Endodermal cell (in vitro differentiated cells): ENCODE measurements around the gene TMUB1. TPM values are rescaled to one million over a fixed set of nuclear protein-coding genes. Genes with fewer than 3 reads are reported as not detected.
A peak's percentile ranks its signal among the peaks of the same experiment; 100 is the strongest.

Experiments used
- DNase-seq: peaks from one replicate; pipeline ENCODE4 v3.0.0-alpha.2; 2017
- H3K27ac ChIP-seq: 2 replicates; pipeline ENCODE4 v1.5.1; 2013; ENCODE audit warnings: mild to moderate bottlenecking, low read depth, low read length, moderate library complexity
- H3K27me3 ChIP-seq: 2 replicates; pipeline ENCODE4 v1.6.1; 2013; ENCODE audit warnings: mild to moderate bottlenecking, low read length, moderate library complexity; ENCODE audit not compliant: insufficient read depth, control insufficient read depth, poor library complexity, severe bottlenecking
- H3K36me3 ChIP-seq: 2 replicates; pipeline ENCODE4 v1.7.0; 2013; ENCODE audit warnings: mild to moderate bottlenecking, low read length, moderate library complexity; ENCODE audit not compliant: control insufficient read depth, insufficient read depth
- H3K4me1 ChIP-seq: one replicate; pipeline ENCODE4 v1.7.0; 2013; ENCODE audit warnings: low read length; ENCODE audit not compliant: control insufficient read depth, insufficient read depth
- H3K4me3 ChIP-seq: 2 replicates; pipeline ENCODE4 v1.5.1; 2013; ENCODE audit warnings: mild to moderate bottlenecking, low read length, moderate library complexity
- H3K9ac ChIP-seq: 2 replicates; pipeline ENCODE4 v1.6.1; 2013; ENCODE audit warnings: mild to moderate bottlenecking, low read length, moderate library complexity; ENCODE audit not compliant: poor library complexity, severe bottlenecking; ENCODE audit errors: extremely low read depth
- H3K9me3 ChIP-seq: 2 replicates; pipeline ENCODE4 v1.6.1; 2013; ENCODE audit warnings: mild to moderate bottlenecking, low read length, moderate library complexity; ENCODE audit not compliant: control insufficient read depth
- H3K27ac Mint-ChIP-seq: 2 replicates; pipeline ENCODE4 v1.8.0; 2020; ENCODE audit warnings: mixed read lengths
- H3K27me3 Mint-ChIP-seq: 2 replicates; pipeline ENCODE4 v1.8.0; 2021; ENCODE audit warnings: mild to moderate bottlenecking, mixed read lengths; ENCODE audit not compliant: insufficient read depth
- H3K36me3 Mint-ChIP-seq: 2 replicates; pipeline ENCODE4 v1.8.0; 2020; ENCODE audit warnings: low read depth, mixed read lengths
- H3K4me1 Mint-ChIP-seq: 2 replicates; pipeline ENCODE4 v1.8.0; 2020; ENCODE audit warnings: mixed read lengths
- H3K4me3 Mint-ChIP-seq: 2 replicates; pipeline ENCODE4 v1.8.0; 2020; ENCODE audit warnings: mild to moderate bottlenecking, moderate library complexity, mixed read lengths
- H3K9me3 Mint-ChIP-seq: 2 replicates; pipeline ENCODE4 v1.8.0; 2020; ENCODE audit warnings: mild to moderate bottlenecking, mixed read lengths
- CTCF ChIP-seq: fragments of 200-600 bp; sonication (generic); conservative IDR thresholded peaks from 2 replicates; pipeline ENCODE4 v1.5.0; 2021; ENCODE audit warnings: antibody characterized with exemption, mild to moderate bottlenecking
- WGBS, 2 experiments: methylation state at CpG; one replicate each; pipeline versions ENCODE4 v1.1.5 to v1.1.7; 2013; ENCODE audit warnings: missing lambda C conversion rate in 2 of 2, mixed read lengths in 1 of 2; ENCODE audit not compliant: insufficient coverage in 1 of 2, insufficient read length in 1 of 2; 5-methylcytosine and 5-hydroxymethylcytosine counted together
- total RNA-seq, 2 donors: library from RNA; stranded (reverse); fragmentation: NEBNext Ultra II Directional in 1 of 2; extraction: Animal tissue kit (Norgen Biotek cat#: 25700) in 1 of 2; gene quantifications; 2 replicates in 1 of 2; 3 replicates in 1 of 2; pipeline ENCODE4 v1.2.1, GENCODE V29; 2021

The TMUB1 gene
- total RNA-seq, 2 donors from 2014 or later: 48.1 to 52.6 TPM

- H3K9me3 Mint-ChIP-seq: no peaks in the 10 kb centered on the region
- H3K9ac ChIP-seq: no peak overlapping the region
- 32 to 41% methylated on average over 15 to 33 of the region's 33 CpGs for WGBS, 2 experiments
Measured at GRCh38 chr7:151061213-151062110, 21.8 kb downstream of the TMUB1 start.

DNA sequence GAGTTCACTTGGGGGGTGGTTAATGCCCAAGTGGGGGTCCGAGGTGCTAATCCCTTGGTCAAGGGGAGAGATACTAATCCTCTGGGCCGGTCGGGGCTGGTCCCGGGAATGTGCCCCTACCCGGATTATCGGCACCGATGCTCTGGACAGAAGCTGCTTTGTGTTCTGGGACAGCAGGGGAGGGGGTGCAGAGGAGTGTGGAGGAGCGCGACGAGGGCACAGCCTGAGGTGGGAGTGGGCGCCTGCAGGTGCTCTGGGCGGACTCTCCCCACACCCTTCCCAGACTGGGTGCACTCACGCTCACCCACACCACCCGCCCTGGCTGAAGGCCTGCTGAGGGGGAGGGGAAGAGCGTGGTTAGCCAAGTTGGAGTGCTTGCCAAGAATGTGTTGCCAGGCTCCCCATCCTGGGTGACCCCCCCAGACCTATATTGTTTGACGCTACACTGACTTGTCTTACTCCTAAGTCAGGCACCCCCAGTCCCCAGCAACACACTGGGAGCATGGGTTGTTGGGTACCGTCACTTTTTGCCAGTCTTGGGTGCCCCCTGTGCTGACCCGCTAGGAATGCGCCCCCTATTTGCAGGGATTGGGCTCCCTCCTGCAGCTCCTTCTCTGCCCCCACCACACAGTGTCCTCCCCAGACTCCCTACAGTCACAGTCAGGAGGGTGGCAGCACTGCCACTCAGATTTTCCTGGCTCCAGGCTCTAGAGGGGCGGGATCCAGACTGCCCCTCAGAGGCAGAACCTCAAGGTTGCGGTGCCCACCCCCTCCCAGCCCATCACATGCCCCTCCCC lies 22.7 kb downstream of the TMUB1 start:
- Histone ChIP-seq H3K27ac (no peak overlapping the region), H3K9me3 (no peaks in the 10 kb centered on the region), H3K36me3 (peaks cover 13% of the 10 kb centered on the region), H3K4me1 (peaks cover 18% of the 10 kb centered on the region), H3K27me3 (peaks cover 9% of the 10 kb centered on the region), H3K9ac (peak overlapping the region; percentile 67), H3K4me3 (peak overlapping the region; percentile 94)
- WGBS, 2 experiments: 11 to 13% methylated on average over 8 to 19 of the region's 21 CpGs
- DNase-seq: peak; percentile 60
- Mint-ChIP-seq H3K36me3 (peaks cover 13% of the 10 kb centered on the region), H3K9me3 (no peaks in the 10 kb centered on the region), H3K27me3 (peaks cover 14% of the 10 kb centered on the region), H3K4me3 (peak overlapping the region; percentile 84), H3K27ac (peak overlapping the region; percentile 79), H3K4me1 (peaks cover 40% of the 10 kb centered on the region)
- no peak for TF ChIP-seq CTCF

More at GRCh38 chr7:151061213-151062110, 21.8 kb downstream of the TMUB1 start:
- Histone ChIP-seq H3K27me3 (peaks cover under 1% of the 10 kb centered on the region), H3K36me3 (peaks cover 20% of the 10 kb centered on the region), H3K9me3 (no peaks in the 10 kb centered on the region), H3K4me1 (peaks cover 18% of the 10 kb centered on the region), H3K4me3 (peak overlapping the region; percentile 94), H3K27ac (no peak overlapping the region)
- DNase-seq: peak; percentile 73
- Mint-ChIP-seq H3K4me3 (peak overlapping the region; percentile 84), H3K36me3 (peaks cover 14% of the 10 kb centered on the region), H3K27me3 (peaks cover 9% of the 10 kb centered on the region), H3K4me1 (peaks cover 39% of the 10 kb centered on the region), H3K27ac (peak overlapping the region; percentile 87)
- no peak for TF ChIP-seq CTCF

- no peak overlapping the region for H3K27ac ChIP-seq
- peak; percentile 39 for TF ChIP-seq CTCF
- DNase-seq: peak; percentile 86
Measured at GRCh38 chr7:151060113-151060415, 23.2 kb downstream of the TMUB1 start.

More at GRCh38 chr7:151060113-151060415, 23.2 kb downstream of the TMUB1 start:
- peak overlapping the region; percentile 67 for H3K9ac ChIP-seq
- H3K9me3 Mint-ChIP-seq: no peaks in the 10 kb centered on the region
- H3K36me3 ChIP-seq: peaks cover 7% of the 10 kb centered on the region
- H3K4me3 ChIP-seq: peak overlapping the region; percentile 94
- peaks cover 8% of the 10 kb centered on the region for H3K36me3 Mint-ChIP-seq
- peaks cover 18% of the 10 kb centered on the region for H3K4me1 ChIP-seq
- H3K27ac Mint-ChIP-seq: peak overlapping the region; percentile 79
- 0% methylated on average over 6 to 17 of the region's 17 CpGs for WGBS, 2 experiments
- H3K4me1 Mint-ChIP-seq: peaks cover 40% of the 10 kb centered on the region
- H3K27me3 ChIP-seq: peaks cover 12% of the 10 kb centered on the region
- H3K9me3 ChIP-seq: no peaks in the 10 kb centered on the region
- peak overlapping the region; percentile 84 for H3K4me3 Mint-ChIP-seq
- H3K27me3 Mint-ChIP-seq: peaks cover 14% of the 10 kb centered on the region
